HEK293 (cell line): ENCODE data around the gene ZNF471.

Experiments used
- GLI2 ChIP-seq: fragments of 450-650 bp; formaldehyde crosslinking; IDR thresholded peaks from 2 replicates; pipeline ENCODE4; 2017; ENCODE audit warnings: missing biosample characterization, missing genetic modification characterization, low read depth, borderline replicate concordance
- HOXA7 ChIP-seq: sonication (generic); formaldehyde crosslinking; IDR thresholded peaks from 2 replicates; pipeline ENCODE4 v1.8.1; 2022; ENCODE audit warnings: missing genetic modification reagents, borderline replicate concordance
- PBX3 ChIP-seq: sonication (generic); formaldehyde crosslinking; IDR thresholded peaks from 2 replicates; pipeline ENCODE4 v1.8.1; 2022; ENCODE audit warnings: mild to moderate bottlenecking, moderate library complexity, missing genetic modification reagents
- SALL2 ChIP-seq: fragments of 450-650 bp; formaldehyde crosslinking; IDR thresholded peaks from 2 replicates; pipeline ENCODE4 v1.5.0; 2017; ENCODE audit warnings: missing biosample characterization, mild to moderate bottlenecking, missing genetic modification characterization, borderline replicate concordance
- YY1 ChIP-seq: fragments of 450-650 bp; formaldehyde crosslinking; IDR thresholded peaks from 2 replicates; pipeline ENCODE4 v1.5.1; 2018; ENCODE audit warnings: missing biosample characterization, missing genetic modification characterization
- ZBTB1 ChIP-seq: fragments of 450-650 bp; formaldehyde crosslinking; IDR thresholded peaks from 2 replicates; pipeline ENCODE4 v1.5.1; 2016; ENCODE audit warnings: missing biosample characterization, missing genetic modification characterization
- ZBTB20 ChIP-seq: fragments of 450-650 bp; formaldehyde crosslinking; IDR thresholded peaks from 2 replicates; pipeline ENCODE4 v1.5.1; 2016; ENCODE audit warnings: missing biosample characterization, missing genetic modification characterization
- ZBTB8A ChIP-seq: fragments of 450-650 bp; formaldehyde crosslinking; IDR thresholded peaks from 2 replicates; pipeline ENCODE4 v1.5.1; 2016; ENCODE audit warnings: missing biosample characterization, missing genetic modification characterization
- ZEB2 ChIP-seq: fragments of 450-650 bp; formaldehyde crosslinking; IDR thresholded peaks from 2 replicates; pipeline ENCODE4 v1.5.1; 2016; ENCODE audit warnings: missing biosample characterization, missing genetic modification characterization
- ZFP37 ChIP-seq: fragments of 450-650 bp; formaldehyde crosslinking; IDR thresholded peaks from 2 replicates; pipeline ENCODE4 v1.5.1; 2016; ENCODE audit warnings: missing biosample characterization, missing genetic modification characterization
- ZFP41 ChIP-seq: fragments of 450-650 bp; formaldehyde crosslinking; IDR thresholded peaks from 2 replicates; pipeline ENCODE4 v1.5.1; 2016; ENCODE audit warnings: missing biosample characterization, missing genetic modification characterization, borderline replicate concordance
- ZNF10 ChIP-seq: fragments of 450-650 bp; formaldehyde crosslinking; IDR thresholded peaks from 2 replicates; pipeline ENCODE4 v1.5.1; 2017; ENCODE audit warnings: missing biosample characterization, missing genetic modification characterization
- ZNF112 ChIP-seq: fragments of 450-650 bp; formaldehyde crosslinking; IDR thresholded peaks from 2 replicates; pipeline ENCODE4 v1.5.0; 2017; ENCODE audit warnings: missing biosample characterization, missing genetic modification characterization
- ZNF140 ChIP-seq: fragments of 450-650 bp; formaldehyde crosslinking; IDR thresholded peaks from 2 replicates; pipeline ENCODE4 v1.5.1; 2016; ENCODE audit warnings: missing biosample characterization, missing genetic modification characterization
- ZNF174 ChIP-seq: fragments of 450-650 bp; formaldehyde crosslinking; IDR thresholded peaks from 2 replicates; pipeline ENCODE4 v1.5.0; 2017; ENCODE audit warnings: missing biosample characterization, mild to moderate bottlenecking, missing genetic modification characterization
- ZNF19 ChIP-seq: fragments of 450-650 bp; formaldehyde crosslinking; IDR thresholded peaks from 2 replicates; pipeline ENCODE4; 2016; ENCODE audit warnings: missing biosample characterization, missing genetic modification characterization, low read depth
- ZNF2 ChIP-seq: fragments of 450-650 bp; formaldehyde crosslinking; IDR thresholded peaks from 2 replicates; pipeline ENCODE4 v1.5.1; 2016; ENCODE audit warnings: missing biosample characterization, missing genetic modification characterization
- ZNF23 ChIP-seq: fragments of 450-650 bp; formaldehyde crosslinking; IDR thresholded peaks from 2 replicates; pipeline ENCODE4 v1.5.1; 2016; ENCODE audit warnings: missing biosample characterization, missing genetic modification characterization, borderline replicate concordance
- ZNF239 ChIP-seq: fragments of 450-650 bp; formaldehyde crosslinking; IDR thresholded peaks from 2 replicates; pipeline ENCODE4 v1.5.1; 2016; ENCODE audit warnings: missing biosample characterization, missing genetic modification characterization
- ZNF341 ChIP-seq: fragments of 450-650 bp; formaldehyde crosslinking; IDR thresholded peaks from 2 replicates; pipeline ENCODE4; 2016; ENCODE audit warnings: low read depth, missing biosample characterization, missing genetic modification characterization
- ZNF391 ChIP-seq: fragments of 450-650 bp; formaldehyde crosslinking; IDR thresholded peaks from 2 replicates; pipeline ENCODE4 v1.5.1; 2016; ENCODE audit warnings: low read depth, missing biosample characterization, missing genetic modification characterization, borderline replicate concordance
- ZNF404 ChIP-seq: fragments of 450-650 bp; formaldehyde crosslinking; IDR thresholded peaks from 2 replicates; pipeline ENCODE4 v1.5.1; 2017; ENCODE audit warnings: missing biosample characterization, missing genetic modification characterization
- ZNF473 ChIP-seq: fragments of 450-650 bp; formaldehyde crosslinking; IDR thresholded peaks from 2 replicates; pipeline ENCODE4 v1.5.1; 2017; ENCODE audit warnings: missing biosample characterization, missing genetic modification characterization
- ZNF48 ChIP-seq: fragments of 450-650 bp; formaldehyde crosslinking; IDR thresholded peaks from 2 replicates; pipeline ENCODE4 v1.5.1; 2016; ENCODE audit warnings: missing biosample characterization, missing genetic modification characterization
- ZNF501 ChIP-seq: fragments of 450-650 bp; formaldehyde crosslinking; IDR thresholded peaks from 2 replicates; pipeline ENCODE4 v1.5.1; 2016; ENCODE audit warnings: missing biosample characterization, missing genetic modification characterization
- ZNF561 ChIP-seq: fragments of 450-650 bp; IDR thresholded peaks from 2 replicates; pipeline ENCODE4 v1.5.1; 2018; ENCODE audit warnings: missing biosample characterization, missing genetic modification characterization, borderline replicate concordance
- ZNF670 ChIP-seq: fragments of 450-650 bp; formaldehyde crosslinking; IDR thresholded peaks from 2 replicates; pipeline ENCODE4 v1.5.1; 2016; ENCODE audit warnings: missing biosample characterization, missing genetic modification characterization, low read depth
- ZNF677 ChIP-seq: fragments of 450-650 bp; IDR thresholded peaks from 2 replicates; pipeline ENCODE4 v1.5.0; 2018; ENCODE audit warnings: missing biosample characterization, mild to moderate bottlenecking, missing genetic modification characterization, moderate library complexity
- ZNF768 ChIP-seq: fragments of 450-650 bp; formaldehyde crosslinking; IDR thresholded peaks from 2 replicates; pipeline ENCODE4 v1.5.1; 2018; ENCODE audit warnings: missing biosample characterization, mild to moderate bottlenecking, missing genetic modification characterization
- ZNF837 ChIP-seq: fragments of 450-650 bp; formaldehyde crosslinking; IDR thresholded peaks from 2 replicates; pipeline ENCODE4 v1.5.1; 2016; ENCODE audit warnings: missing biosample characterization, missing genetic modification characterization
- ZXDB ChIP-seq: fragments of 450-650 bp; formaldehyde crosslinking; IDR thresholded peaks from 2 replicates; pipeline ENCODE4 v1.5.1; 2016; ENCODE audit warnings: missing biosample characterization, missing genetic modification characterization
- TF ChIP-seq, protein P1 (sequence below): fragments of 450-650 bp; formaldehyde crosslinking; IDR thresholded peaks from 2 replicates; pipeline ENCODE4 v1.5.1; 2017; ENCODE audit warnings: missing biosample characterization, missing genetic modification characterization
- TF ChIP-seq, protein P2 (sequence below): fragments of 450-650 bp; IDR thresholded peaks from 2 replicates; pipeline ENCODE4 v1.5.1; 2018; ENCODE audit warnings: missing biosample characterization, missing genetic modification characterization
- TF ChIP-seq, protein P3 (sequence below): fragments of 450-650 bp; IDR thresholded peaks from 2 replicates; pipeline ENCODE4 v1.5.1; 2018; ENCODE audit warnings: missing biosample characterization, mild to moderate bottlenecking, missing genetic modification characterization

ZNF471 gene

DNA sequence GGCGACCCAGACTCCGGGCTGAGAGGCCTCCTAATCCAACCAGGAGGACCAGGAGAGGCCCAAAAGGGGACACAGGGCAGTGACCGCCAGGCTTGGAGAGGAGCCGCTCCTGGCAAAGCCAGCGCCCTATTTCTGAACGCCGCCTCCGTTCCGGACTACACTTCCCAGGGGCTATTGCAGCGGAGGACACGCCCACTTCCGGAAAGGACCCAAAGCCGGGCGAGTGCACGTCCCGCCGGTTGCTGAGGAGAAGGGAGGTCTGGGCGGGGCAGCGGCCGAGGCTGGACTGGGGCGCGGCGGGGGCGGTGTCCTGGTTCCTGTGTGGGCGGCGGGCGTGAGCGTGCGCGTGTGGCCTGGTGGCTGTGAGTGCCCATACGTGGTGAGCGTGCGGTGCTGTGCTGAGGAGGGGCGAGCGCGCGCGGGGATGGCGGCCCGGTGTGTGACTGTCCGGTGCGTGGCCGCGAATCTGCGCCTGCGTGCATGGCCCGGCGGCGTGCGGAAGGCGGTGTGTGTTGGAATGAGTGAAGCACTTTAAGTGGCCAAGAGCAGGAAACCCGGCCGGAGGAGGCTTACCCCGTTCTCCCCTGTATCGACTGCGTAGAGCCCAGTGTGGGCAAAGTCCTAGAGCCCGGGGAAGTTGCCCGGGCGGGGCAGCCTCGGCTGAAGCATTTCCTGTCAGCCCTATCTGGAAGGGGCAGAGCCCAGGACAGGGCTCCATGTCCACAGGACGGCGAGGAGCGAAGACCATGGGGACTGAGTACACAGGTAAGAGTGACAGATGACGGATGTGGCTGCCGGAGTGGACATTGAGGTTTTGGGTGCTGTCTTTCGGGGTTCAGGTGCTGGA, 59.8 kb downstream of the ZNF471 start, which contains the start of gene ZNF470 (continued):
- TF ChIP-seq, protein P1, sequence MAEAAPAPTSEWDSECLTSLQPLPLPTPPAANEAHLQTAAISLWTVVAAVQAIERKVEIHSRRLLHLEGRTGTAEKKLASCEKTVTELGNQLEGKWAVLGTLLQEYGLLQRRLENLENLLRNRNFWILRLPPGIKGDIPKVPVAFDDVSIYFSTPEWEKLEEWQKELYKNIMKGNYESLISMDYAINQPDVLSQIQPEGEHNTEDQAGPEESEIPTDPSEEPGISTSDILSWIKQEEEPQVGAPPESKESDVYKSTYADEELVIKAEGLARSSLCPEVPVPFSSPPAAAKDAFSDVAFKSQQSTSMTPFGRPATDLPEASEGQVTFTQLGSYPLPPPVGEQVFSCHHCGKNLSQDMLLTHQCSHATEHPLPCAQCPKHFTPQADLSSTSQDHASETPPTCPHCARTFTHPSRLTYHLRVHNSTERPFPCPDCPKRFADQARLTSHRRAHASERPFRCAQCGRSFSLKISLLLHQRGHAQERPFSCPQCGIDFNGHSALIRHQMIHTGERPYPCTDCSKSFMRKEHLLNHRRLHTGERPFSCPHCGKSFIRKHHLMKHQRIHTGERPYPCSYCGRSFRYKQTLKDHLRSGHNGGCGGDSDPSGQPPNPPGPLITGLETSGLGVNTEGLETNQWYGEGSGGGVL (tag by site-specific recombination): 0 out of 2 replicates have a peak, but pooled peaks have one; percentile 17
- TF ChIP-seq ZNF473 (tag by site-specific recombination) (no peak), ZNF768 (tag by site-specific recombination) (no peak), ZBTB20 (tag by site-specific recombination) (peak; percentile 89), ZNF2 (tag by site-specific recombination) (0 out of 2 replicates have a peak, but pooled peaks have one; percentile 19), ZNF10 (tag by site-specific recombination) (no peak), ZEB2 (tag by site-specific recombination) (no peak), ZNF174 (tag by site-specific recombination) (no peak), PBX3 (CRISPR knock-in tag) (peak; percentile 88), YY1 (tag by site-specific recombination) (no peak), SALL2 (tag by site-specific recombination) (no peak), ZBTB1 (tag by site-specific recombination) (no peak), ZNF239 (no peak), ZNF48 (no peak), ZBTB8A (tag by site-specific recombination) (peak; percentile 65), ZNF112 (tag by site-specific recombination) (no peak), ZXDB (peak; percentile 84), ZNF677 (tag by site-specific recombination) (no peak), ZNF501 (tag by site-specific recombination) (no peak; the same call in 1 of the 2 replicates), ZNF391 (tag by site-specific recombination) (no peak), ZFP37 (tag by site-specific recombination) (no peak), ZNF837 (tag by site-specific recombination) (no peak), ZNF19 (tag by site-specific recombination) (no peak), GLI2 (tag by site-specific recombination) (no peak), ZFP41 (tag by site-specific recombination) (no peak), ZNF140 (no peak), HOXA7 (CRISPR knock-in tag) (no peak), ZNF341 (tag by site-specific recombination) (peak; percentile 67), ZNF670 (tag by site-specific recombination) (no peak), ZNF561 (tag by site-specific recombination) (peak; percentile 98), ZNF404 (tag by site-specific recombination) (no peak), ZNF23 (no peak)
- TF ChIP-seq, protein P2, sequence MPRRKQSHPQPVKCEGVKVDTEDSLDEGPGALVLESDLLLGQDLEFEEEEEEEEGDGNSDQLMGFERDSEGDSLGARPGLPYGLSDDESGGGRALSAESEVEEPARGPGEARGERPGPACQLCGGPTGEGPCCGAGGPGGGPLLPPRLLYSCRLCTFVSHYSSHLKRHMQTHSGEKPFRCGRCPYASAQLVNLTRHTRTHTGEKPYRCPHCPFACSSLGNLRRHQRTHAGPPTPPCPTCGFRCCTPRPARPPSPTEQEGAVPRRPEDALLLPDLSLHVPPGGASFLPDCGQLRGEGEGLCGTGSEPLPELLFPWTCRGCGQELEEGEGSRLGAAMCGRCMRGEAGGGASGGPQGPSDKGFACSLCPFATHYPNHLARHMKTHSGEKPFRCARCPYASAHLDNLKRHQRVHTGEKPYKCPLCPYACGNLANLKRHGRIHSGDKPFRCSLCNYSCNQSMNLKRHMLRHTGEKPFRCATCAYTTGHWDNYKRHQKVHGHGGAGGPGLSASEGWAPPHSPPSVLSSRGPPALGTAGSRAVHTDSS (tag by site-specific recombination): no peak
- TF ChIP-seq, protein P3, sequence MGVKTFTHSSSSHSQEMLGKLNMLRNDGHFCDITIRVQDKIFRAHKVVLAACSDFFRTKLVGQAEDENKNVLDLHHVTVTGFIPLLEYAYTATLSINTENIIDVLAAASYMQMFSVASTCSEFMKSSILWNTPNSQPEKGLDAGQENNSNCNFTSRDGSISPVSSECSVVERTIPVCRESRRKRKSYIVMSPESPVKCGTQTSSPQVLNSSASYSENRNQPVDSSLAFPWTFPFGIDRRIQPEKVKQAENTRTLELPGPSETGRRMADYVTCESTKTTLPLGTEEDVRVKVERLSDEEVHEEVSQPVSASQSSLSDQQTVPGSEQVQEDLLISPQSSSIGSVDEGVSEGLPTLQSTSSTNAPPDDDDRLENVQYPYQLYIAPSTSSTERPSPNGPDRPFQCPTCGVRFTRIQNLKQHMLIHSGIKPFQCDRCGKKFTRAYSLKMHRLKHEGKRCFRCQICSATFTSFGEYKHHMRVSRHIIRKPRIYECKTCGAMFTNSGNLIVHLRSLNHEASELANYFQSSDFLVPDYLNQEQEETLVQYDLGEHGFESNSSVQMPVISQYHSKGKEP: no peak
